ENCODE measurements around the gene TTC1.

GRCh38 chr5:160071516-160071915 lies 62.6 kb downstream of the TTC1 start:
- TF ChIP-seq POLR2A (IDR thresholded peaks at IDR 0.05; ENCODE audit: low read length) (no peak), GATA1 (IDR thresholded peaks at IDR 0.05; ENCODE audit: low read depth, low read length) (no peak)
